Measurements from ENCODE around the gene SMYD4.
"Not testable (repeated sequence)": the region's sequence is repeated elsewhere in the genome, so short reads cannot be mapped to it uniquely, and the experiment has no call there.

SMYD4 gene

DNA sequence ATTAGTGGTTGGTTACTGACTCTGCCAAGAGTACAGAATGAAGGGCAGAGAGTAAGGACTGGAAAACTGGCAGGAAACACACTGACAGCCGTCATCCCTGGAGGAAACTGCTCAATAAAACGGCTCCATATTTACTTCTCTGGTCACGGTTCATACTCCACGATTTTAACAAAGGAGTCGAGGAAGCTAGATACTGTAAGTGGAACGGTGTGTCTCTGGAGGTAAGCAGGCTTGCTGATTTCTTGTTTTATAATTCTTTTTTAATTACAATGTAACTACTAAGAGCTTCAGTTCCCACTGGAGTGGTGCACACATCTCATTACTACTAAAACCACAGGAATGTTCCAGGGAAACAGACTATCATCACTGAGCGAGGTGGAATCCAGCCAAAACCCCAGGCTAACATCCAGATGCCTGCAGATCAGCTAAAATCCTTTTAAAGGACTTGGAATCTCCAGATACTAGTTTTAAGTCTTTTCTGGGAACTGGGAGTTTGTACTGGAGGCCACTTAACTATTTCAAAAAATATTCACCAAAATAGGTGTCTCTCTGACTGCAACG is 50.1 kb downstream of the SMYD4 start:
- no peak for DNase-seq

DNA sequence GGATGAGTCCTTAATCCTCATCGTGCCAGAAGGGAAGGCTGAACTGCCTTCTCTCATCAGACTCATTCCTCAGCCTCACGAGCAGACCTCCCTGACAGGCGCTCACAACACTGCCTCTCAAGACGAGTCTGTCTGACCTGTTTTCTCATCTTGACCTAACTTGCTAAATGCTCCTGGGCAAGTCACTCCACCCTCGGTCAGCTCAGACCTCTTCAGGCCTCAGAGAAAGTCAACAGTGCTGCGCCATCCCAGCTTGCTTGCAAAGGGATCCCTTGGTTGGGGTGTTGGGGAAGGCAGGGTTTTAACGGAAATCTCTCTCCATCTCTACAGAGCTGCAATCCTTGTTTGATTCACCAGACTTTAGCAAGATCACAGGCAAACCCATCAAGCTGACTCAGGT is 52.8 kb downstream of the SMYD4 start:
- DNase-seq, result no peak

DNA sequence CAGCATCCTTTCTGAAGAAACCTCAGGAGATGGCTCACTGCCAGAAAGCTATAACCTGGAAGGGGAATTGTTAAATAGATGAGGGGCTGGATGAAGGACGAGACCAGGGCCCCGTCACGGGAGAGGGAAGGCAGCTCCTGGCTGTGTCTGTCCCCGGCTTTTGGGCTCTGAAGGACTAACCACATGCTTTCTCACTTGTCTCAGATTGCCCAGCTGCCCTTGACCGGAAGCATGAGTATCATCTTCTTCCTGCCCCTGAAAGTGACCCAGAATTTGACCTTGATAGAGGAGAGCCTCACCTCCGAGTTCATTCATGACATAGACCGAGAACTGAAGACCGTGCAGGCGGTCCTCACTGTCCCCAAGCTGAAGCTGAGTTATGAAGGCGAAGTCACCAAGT is 53.4 kb downstream of the SMYD4 start:
- no peak for DNase-seq

DNA sequence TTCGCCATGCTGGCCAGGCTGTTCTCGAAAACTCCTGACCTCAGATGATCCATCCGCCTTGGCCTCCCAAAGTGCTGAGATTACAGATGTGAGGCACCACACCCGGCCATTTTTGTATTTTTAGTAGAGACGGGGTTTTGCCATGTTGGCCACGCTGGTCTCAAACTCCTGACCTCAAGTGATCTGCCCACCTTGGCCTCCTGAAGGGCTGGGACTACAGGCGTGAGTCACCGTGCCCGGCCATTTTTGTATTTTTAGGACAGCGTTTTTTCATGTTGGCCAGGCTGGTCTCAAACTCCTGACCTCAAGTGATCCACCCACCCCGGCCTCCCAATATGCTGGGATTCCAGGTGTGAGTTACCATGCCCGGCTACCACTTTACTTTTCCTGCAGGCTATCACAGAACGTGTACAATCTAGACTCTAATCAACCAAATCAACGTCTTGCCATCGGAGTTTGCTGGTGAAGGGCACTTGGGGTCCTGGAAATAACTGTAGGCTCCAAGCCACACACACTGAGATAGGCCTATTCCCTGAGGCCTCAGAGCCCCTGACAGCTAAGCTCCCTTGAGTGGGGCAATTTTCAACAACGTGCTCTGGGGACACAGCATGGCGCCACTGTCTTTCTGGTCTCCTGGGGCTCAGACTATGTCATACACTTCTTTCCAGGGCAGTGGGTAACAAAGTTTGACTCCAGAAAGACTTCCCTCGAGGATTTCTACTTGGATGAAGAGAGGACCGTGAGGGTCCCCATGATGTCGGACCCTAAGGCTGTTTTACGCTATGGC is 55.1 kb downstream of the SMYD4 start:
- no peak for DNase-seq

DNA sequence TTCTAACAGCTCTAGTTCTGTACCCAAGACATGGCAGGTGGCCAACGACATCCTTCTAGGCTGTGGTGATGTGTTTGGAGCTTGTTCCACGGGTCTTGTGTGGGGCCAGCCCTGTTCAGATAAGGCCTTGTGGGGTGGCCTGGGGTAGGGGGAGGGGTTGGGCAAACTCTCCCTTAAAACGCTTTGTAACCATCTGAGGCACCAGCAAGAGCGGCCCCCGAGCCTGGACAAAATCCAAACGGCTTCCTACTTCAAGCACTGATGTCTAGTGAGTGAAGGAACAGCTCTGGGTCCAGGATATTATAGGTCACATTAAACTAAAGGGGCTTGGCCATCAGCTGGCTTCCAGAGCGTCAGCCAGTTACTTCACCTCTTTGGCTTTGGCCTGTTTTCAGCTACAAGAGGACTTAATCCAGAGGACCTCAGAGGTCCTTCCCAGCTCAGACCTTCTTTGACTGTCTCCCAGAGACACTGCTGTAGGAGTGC is 56.0 kb downstream of the SMYD4 start:
- DNase-seq, result no peak

DNA sequence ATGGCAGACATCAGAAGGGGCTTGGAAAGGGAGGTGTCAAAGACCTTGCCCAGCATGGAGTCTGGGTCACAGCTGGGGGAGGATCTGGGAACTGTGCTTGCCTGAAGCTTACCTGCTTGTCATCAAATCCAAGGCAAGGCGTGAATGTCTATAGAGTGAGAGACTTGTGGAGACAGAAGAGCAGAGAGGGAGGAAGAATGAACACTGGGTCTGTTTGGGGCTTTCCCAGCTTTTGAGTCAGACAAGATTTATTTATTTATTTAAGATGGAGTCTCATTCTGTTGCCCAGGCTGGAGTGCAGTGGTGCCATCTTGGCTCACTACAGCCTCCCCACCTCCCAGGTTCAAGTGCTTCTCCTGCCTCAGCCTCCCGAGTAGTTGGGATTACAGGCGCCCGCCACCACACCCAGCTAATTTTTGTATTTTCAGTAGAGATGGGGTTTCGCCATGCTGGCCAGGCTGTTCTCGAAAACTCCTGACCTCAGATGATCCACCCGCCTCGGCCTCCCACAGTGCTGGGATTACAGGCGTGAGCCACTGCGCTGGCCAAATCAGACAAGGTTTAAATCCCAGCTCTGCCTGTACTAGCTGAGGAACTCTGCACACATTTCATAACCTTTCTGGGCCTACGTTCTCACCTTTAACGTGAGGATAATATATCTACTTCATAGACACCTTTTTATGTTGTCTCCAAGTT is 56.6 kb downstream of the SMYD4 start:
- not testable (repeated sequence) for DNase-seq

DNA sequence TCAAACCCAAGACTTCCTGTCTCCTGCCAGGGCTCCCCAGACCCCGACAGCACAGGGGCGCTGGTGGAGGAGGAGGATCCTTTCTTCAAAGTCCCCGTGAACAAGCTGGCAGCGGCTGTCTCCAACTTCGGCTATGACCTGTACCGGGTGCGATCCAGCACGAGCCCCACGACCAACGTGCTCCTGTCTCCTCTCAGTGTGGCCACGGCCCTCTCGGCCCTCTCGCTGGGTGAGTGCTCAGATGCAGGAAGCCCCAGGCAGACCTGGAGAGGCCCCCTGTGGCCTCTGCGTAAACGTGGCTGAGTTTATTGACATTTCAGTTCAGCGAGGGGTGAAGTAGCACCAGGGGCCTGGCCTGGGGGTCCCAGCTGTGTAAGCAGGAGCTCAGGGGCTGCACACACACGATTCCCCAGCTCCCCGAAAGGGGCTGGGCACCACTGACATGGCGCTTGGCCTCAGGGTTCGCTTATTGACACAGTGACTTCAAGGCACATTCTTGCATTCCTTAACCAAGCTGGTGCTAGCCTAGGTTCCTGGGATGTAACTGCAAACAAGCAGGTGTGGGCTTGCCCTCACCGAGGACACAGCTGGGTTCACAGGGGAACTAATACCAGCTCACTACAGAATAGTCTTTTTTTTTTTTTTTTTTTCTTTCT is 59.8 kb downstream of the SMYD4 start:
- DNase-seq, result peak; percentile 18

DNA sequence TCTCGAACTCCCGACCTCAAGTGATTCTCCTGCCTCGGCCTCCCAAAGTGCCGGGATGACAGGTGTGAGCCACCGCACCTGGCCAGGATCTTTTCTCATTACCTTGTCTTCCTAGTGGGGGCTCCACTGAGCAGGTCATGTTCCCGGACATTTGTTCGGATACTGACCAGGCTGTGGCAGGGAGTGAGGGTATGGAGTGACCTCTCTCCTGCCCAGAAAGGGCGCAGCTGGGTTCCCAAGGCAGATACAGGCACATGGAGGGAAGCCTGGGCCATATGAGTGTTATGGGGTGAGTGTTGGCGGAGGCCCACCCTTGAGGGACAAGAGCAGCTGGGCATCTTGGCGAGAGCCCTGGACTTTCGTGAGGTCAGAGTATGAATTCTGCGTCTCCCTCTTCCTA is 62.3 kb downstream of the SMYD4 start:
- no peak for DNase-seq

DNA sequence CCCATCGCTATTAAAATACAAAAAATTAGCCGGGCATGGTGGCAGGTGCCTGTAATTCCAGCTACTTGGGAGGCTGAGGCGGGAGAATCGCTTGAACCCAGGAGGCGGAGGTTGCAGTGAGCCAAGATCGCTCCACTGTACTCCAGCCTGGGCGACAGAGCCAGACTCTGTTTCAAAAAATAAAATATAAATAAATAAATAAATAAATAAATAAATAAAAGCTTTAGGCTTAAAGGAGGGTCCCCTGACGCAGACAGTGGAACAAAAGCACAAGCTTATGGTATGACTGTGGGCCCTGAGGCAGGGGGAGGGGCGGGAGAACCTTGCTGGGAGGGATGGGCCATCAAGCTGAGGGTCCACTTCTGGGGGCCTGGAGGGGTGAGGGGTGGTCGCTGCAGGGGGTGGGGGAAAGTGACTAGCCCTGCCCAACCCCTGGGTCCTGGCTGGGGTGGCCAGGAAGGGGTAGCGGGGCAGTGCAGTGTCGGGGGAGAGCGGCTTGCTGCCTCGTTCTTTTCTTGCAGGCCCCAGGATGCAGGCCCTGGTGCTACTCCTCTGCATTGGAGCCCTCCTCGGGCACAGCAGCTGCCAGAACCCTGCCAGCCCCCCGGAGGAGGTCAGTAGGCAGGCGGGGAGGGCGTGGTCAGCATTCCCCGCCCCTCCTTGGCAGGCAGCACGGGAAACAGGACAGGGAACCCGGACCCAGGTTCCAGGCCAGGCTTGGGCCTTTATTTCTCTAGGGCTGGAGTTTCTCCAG is 63.1 kb downstream of the SMYD4 start:
- no peak for DNase-seq

DNA sequence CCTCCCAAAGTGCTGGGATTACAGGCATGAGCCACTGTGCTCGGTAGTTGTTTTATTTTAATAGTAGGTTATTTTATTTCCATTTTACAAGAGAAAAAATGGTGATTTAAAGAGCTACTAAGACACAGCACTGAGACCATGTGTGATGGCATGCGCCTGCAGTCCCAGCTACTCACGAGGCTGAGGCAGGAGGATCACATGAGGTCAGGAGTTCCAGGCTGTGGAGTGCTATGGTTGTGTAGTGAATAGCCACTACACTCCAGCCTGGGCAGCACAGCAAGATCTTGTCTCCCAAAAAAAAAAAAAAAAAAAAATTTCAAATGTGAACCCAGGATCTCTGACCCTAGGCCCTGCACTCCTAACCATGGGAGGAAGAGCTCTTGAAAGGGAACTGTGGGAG is 64.1 kb downstream of the SMYD4 start:
- no peak for DNase-seq

DNA sequence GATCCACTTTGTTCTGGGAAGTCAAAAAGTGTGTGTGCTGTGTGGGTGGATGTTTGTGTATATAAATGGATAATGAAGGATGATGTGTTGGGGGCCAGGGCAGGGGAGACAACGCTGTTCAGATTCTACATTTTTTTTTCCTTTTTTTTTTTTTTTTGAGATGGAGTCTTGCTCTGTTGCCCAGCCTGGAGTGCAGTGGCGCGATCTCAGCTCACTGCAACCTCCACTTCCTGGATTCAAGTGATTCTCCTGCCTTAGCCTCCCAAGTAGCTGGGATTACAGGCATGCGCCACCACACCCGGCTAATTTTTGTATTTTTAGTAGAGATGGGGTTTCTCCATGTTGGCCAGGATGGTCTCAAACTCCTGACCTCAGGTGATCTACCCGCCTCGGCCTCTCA is 65.0 kb downstream of the SMYD4 start:
- not testable (repeated sequence) for DNase-seq

DNA sequence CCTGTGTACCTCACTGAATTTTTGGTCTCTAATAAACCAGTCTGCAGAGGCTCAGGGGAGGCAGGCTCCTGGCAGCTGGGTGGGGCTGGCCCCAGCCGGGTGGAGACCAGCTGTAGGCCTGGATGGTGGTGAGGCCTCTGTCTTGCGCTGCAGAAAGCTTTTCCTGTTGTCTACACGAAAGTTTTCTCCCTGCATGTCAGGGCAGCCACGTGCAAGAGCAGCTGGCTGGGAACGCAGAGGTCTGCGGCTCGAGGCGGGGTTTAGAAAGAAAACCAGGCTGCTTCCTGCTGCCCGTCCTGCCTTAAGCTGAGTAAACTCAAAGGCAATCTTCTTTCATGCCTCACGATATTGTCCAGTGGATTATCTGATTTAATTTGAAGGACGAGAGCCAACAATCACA is 65.4 kb downstream of the SMYD4 start:
- DNase-seq, result no peak

DNA sequence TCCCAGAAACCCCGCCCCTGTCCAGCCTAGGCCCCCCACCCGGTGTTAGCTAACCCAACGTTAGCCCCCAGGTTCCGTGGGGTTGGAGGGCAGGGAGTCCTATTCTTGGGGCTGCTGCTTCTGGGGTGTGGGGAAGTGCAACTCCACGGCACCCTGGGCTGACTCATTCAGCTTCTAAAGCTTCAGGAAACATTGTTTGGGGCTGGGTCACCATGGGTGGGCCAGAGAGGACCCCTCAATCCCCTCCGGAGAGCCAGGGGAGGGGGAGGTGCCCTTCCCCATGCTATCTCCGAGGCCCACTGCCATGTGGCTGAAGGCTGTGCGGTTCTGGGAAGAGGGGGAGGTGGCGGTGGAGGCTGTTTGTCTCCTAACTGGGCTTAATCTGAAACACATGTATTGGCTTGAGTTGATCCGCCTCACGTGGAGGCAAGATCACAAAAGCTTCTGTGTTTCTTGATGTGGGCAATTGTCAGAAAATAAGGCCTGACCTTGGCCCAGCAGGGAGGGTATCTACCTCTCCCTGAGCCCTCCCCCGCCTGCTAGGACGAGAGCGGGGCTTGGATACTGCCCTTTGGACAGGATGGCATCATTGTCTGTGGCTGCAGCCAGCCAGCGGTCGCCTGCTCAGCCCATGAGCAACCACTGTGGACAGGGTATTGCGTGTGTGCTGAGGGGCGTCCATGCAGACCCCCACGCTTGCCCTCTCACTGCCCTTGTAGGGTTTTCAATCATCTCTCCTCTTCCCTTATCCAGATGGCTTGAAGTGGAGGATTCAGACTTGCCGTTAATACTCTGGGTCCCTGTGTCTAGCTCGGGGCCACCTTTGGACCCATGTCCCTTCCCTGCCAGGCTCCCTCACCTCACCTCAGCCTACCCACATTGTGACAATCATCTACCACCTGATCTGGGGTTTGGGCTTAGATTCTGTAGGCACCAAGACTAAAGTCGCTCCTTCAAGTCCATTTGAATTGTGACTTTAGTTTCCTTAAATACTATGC is 66.5 kb downstream of the SMYD4 start:
- DNase-seq, result no peak

DNA sequence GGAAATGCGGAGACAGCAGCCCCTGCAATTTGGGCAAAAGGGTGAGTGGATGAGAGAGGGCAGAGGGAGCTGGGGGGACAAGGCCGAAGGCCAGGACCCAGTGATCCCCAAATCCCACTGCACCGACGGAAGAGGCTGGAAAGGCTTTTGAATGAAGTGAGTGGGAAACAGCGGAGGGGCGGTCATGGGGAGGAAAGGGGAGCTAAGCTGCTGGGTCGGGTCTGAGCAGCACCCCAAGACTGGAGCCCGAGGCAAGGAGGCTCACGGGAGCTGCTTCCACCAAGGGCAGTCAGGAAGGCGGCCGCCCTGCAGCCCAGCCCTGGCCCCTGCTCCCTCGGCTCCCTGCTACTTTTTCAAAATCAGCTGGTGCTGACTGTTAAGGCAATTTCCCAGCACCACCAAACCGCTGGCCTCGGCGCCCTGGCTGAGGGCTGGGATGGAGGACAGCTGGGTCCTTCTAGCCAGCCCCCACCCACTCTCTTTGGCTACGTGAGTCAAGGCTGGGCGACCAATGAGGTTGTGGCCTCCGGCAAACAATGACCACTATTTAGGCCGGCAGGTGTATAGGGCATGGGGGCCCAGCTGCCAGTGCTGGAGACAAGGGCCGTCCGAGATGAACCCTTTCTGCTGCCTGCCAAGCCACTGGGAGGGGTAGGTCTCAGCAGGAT is 67.3 kb downstream of the SMYD4 start:
- no peak for DNase-seq

DNA sequence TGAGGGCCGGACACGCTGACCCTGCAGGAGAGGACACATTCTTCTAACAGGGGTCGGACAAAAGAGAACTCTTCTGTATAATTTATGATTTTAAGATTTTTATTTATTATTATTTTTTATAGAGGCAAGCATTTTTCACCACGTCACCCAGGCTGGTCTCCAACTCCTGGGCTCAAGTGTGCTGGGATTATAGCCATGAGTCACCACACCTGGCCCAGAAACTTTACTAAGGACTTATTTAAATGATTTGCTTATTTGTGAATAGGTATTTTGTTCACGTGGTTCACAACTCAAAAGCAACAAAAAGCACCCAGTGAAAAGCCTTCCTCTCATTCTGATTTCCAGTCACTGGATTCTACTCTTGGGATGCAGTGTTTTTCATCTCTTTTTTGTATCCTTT is 70.2 kb downstream of the SMYD4 start:
- DNase-seq, result no peak

DNA sequence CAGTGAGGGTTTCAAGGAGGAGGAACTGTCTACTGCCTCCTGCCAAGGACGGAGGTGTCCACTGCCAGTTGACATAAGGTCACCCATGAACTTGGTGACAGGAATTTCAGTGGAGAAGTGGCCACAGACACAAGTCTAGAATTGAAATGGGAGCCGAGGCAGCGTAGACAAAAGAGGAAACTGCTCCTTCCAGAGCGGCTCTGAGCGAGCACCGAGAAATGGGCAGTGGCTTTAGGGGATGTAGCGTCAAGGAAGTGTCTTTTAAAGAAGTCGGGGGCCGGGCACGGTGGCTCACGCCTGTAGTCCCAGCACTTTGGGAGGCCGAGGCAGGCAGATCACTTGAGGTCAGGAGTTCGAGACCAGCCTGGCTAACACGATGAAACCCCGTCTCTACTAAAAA is 70.9 kb downstream of the SMYD4 start:
- DNase-seq, result no peak

DNA sequence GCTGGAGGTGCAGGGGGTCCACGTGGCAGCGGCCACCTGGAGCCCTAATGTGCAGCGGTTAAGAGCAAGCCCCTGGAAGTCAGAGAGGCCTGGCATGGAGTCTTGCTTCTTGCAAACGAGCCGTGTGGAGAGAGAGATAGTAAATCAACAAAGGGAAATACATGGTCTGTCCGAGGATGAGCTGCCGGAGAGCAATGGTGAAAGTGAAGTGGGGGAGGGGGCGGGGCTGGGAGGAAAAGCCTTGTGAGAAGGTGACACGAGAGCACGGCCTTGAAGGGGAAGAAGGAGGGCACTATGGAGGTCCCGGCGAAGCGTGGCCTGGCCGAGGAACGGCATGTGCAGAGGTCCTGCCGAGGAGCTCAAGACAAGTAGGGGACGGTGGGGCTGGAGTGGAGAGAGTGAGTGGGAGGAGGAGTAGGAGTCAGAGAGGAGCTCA is 73.9 kb downstream of the SMYD4 start:
- no peak for DNase-seq

DNA sequence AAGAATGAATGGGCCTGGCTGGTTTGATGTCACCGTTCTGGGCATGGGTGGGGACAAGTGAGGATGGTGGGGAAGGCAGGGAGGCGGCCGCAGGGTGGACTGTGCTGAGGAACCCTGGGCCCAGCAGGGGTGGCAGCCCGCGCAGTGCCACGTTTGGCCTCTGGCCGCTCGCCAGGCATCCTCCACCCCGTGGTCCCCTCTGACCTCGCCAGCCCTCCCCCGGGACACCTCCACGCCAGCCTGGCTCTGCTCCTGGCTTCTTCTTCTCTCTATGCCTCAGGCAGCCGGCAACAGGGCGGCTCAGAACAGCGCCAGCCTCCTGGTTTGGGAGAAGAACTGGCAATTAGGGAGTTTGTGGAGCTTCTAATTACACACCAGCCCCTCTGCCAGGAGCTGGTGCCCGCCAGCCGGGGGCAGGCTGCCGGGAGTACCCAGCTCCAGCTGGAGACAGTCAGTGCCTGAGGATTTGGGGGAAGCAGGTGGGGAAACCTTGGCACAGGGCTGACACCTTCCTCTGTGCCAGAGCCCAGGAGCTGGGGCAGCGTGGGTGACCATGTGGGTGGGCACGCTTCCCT is 74.4 kb downstream of the SMYD4 start:
- no peak for DNase-seq

DNA sequence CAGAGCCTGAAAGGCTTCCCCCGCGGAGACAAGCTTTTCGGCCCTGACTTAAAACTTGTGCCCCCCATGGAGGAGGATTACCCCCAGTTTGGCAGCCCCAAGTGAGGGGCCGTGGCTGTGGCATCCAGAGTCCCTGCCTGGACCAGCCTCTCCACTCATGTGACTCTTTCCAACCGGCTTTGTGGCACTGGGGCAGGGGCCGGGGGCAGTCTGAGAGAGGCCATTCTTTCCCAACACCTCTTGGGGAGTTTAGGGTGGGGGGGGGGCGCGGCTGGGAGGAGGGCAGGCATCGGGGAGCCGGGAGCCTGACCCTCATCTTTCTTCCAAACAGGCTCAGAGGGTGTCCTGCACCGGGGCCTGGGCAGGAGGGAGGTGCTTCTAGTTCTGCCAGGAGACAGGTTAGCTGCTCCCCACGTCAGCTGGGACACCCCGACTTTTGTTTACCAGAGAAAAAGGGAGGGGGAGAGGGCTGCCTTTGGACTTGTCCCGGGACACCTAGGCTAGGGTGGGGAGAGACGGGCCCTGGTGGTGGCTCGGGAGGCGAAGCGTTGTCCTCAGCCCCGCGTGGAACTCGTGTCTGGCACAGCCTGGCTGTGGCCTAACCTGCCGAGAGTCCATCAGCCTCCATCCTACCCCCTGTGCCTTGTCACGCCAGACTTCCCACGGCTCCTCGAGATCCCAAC is 75.1 kb downstream of the SMYD4 start:
- DNase-seq, result no peak

Measured in NCI-H510A (cell line).